GM06990 (cell line): ENCODE measurements around the gene PAN3.

ENCODE experiments used
- DNase-seq: peaks from one replicate; pipeline ENCODE4 v3.0.0-alpha.2; 2011; ENCODE audit not compliant: insufficient read length; ENCODE audit errors: extremely low read depth
- H3K27me3 ChIP-seq: replicated peaks from 2 replicates; pipeline ENCODE4 v1.6.0; 2011; ENCODE audit warnings: low read length; ENCODE audit not compliant: control insufficient read depth, insufficient read depth
- H3K36me3 ChIP-seq: 2 replicates; pipeline ENCODE4 v1.5.1; 2011; ENCODE audit warnings: low read length; ENCODE audit not compliant: control insufficient read depth, insufficient read depth
- H3K4me3 ChIP-seq: replicated peaks from 2 replicates; pipeline ENCODE4 v1.5.1; 2011; ENCODE audit warnings: low read depth, mild to moderate bottlenecking, control low read depth, low read length
- TF ChIP-seq, protein P1 (sequence below): IDR thresholded peaks from 2 replicates; pipeline ENCODE4 v1.5.1; 2011; ENCODE audit warnings: low read length, control low read depth, mild to moderate bottlenecking, inconsistent platforms; ENCODE audit not compliant: insufficient read depth, poor library complexity, severe bottlenecking

Gene PAN3

DNA sequence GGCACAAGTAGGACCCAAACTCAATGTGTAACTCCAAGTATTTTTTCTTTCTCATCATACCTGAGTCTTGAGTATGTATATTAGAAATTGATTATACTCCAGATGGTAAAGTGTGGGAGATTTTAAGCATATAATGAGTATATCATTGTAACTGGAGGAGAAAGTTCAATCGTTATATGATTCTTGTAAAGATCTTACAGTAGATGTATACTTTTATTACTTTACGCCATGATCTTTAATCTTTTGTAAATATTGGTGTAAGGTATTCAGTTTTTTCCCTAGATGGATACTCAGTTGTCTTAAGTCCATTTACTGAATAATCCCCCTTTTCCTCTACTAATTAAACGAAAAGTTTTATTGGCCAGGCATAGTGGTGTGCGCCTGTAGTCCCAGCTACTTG lies 25.2 kb downstream of the PAN3 start:
- TF ChIP-seq, protein P1, sequence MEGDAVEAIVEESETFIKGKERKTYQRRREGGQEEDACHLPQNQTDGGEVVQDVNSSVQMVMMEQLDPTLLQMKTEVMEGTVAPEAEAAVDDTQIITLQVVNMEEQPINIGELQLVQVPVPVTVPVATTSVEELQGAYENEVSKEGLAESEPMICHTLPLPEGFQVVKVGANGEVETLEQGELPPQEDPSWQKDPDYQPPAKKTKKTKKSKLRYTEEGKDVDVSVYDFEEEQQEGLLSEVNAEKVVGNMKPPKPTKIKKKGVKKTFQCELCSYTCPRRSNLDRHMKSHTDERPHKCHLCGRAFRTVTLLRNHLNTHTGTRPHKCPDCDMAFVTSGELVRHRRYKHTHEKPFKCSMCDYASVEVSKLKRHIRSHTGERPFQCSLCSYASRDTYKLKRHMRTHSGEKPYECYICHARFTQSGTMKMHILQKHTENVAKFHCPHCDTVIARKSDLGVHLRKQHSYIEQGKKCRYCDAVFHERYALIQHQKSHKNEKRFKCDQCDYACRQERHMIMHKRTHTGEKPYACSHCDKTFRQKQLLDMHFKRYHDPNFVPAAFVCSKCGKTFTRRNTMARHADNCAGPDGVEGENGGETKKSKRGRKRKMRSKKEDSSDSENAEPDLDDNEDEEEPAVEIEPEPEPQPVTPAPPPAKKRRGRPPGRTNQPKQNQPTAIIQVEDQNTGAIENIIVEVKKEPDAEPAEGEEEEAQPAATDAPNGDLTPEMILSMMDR, result no peak
- no peak for DNase-seq
- no peaks in the 10 kb centered on the region for H3K27me3 ChIP-seq
- no peaks in the 10 kb centered on the region for H3K36me3 ChIP-seq
- H3K4me3 ChIP-seq, result no peak overlapping the region

DNA sequence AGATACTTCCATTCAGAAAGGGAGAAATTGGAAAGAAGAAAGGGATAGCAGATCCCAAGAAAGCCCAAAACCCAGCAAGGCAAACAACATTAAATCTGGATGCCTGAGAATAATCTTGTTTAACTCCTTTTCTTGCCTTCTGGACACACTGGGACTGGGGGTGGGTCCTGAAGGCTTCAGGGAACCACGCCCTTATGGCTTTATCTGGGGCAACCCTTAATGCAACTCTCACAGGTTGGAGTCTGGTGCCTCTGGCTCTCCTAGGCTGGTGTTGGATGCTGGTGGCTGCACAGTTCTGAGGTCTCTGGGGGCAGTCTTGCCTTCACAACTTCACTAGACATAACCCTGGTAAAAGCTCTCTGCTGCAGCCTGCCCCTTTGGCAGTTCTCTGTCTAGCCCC lies 27.9 kb downstream of the PAN3 start:
- H3K4me3 ChIP-seq, result no peak overlapping the region
- no peaks in the 10 kb centered on the region for H3K27me3 ChIP-seq
- no peaks in the 10 kb centered on the region for H3K36me3 ChIP-seq
- TF ChIP-seq, protein P1, result no peak
- DNase-seq, result no peak

DNA sequence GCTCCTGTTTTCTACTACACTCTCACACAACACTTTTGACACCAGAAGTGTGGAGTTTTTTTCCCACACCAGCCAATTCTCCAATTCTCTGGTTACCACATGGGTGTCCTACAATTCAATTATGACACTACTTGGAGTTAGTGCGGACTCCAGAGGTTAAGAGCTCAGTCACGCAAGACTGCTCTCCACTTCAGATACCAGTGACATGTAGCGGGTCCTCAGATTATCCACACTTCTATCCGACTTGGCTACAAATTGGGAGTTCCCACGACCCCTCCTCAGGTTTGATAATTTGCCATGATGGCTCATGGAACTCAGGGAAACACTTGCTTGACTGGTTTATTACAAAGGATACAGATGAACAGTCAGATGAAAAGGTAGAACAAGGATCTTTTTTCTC lies 32.9 kb downstream of the PAN3 start:
- H3K4me3 ChIP-seq, result no peak overlapping the region
- no peaks in the 10 kb centered on the region for H3K27me3 ChIP-seq
- TF ChIP-seq, protein P1, result no peak
- H3K36me3 ChIP-seq, result no peaks in the 10 kb centered on the region; the same call in 1 of the 2 replicates
- no peak for DNase-seq

DNA sequence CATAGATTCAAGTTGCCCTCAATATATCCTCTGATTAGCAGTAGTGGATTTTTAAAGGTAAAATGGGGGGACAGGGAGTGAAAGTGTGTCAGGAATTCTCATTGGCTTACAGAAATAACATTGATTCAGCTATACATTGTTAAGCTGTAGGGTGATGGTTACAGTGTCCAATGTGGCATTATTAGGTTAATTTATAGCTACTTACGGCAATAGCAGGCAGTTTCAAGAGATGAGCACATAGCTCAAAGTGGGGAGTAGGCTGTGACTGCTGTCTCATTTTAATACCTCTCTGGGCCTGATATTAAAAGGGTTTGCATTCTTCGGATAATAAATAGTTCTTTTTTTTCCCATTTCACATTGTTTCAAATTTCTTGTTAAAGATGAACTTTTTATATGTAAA lies 34.6 kb downstream of the PAN3 start:
- no peak for DNase-seq
- Histone ChIP-seq H3K36me3 (no peaks in the 10 kb centered on the region; the same call in 1 of the 2 replicates), H3K27me3 (no peaks in the 10 kb centered on the region), H3K4me3 (no peak overlapping the region)
- TF ChIP-seq, protein P1, result no peak

DNA sequence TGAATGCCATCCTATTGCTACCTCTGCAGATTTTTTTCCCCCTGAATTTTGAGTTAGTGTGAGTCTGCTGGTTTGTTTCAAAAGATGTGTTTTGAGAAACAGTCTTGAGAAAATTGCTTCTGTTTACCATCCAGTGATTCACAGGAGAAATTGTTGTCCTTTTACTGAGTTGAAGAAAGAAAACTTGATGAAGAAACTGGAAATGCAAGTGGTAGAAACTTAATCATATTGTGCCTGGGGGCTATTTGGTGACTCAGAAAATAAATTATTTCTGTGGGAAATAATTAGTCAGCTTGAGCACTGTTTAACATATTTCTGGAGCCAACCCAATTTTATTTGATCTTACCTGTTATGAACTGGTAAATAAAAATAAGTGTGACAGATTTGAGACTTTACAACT lies 35.4 kb downstream of the PAN3 start:
- TF ChIP-seq, protein P1, result no peak
- DNase-seq, result no peak
- Histone ChIP-seq H3K4me3 (no peak overlapping the region), H3K36me3 (no peaks in the 10 kb centered on the region; the same call in 1 of the 2 replicates), H3K27me3 (no peaks in the 10 kb centered on the region)

DNA sequence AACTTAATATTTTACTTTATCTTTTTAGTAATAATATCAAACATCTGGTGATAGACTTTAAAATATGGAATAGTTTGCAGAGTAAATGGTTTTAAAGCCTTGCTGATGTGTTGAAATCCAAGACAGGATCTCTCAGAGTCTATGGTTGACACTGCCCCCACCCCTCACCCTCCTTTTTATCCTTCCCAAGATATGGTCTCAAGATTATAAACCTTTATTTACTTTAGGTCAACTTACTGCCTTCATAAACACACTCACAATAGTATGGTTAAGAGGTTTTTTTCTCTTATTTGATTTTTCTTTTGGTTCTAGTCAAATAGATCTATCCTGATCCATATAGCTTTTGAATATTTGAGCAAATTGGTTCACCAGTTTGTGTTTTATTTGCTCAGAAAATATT lies 39.0 kb downstream of the PAN3 start:
- no peaks in the 10 kb centered on the region; the same call in 1 of the 2 replicates for H3K36me3 ChIP-seq
- DNase-seq, result no peak
- TF ChIP-seq, protein P1, result no peak
- no peaks in the 10 kb centered on the region for H3K27me3 ChIP-seq
- no peak overlapping the region for H3K4me3 ChIP-seq
